GM19193 (cell line): ENCODE measurements around the gene KRTAP12-1.
"Not testable (repeated sequence)": the region's sequence is repeated elsewhere in the genome, so short reads cannot be mapped to it uniquely, and the experiment has no call there.

Source experiments
- POLR2A ChIP-seq: IDR thresholded peaks from 4 replicates; pipeline ENCODE4 v1.6.1; 2011; ENCODE audit not compliant: insufficient read depth, insufficient read length; ENCODE audit errors: extremely low read depth

The KRTAP12-1 gene

GRCh38 chr21:44706026-44706705 is 24.2 kb upstream of the KRTAP12-1 start:
- TF ChIP-seq POLR2A: no peak

DNA sequence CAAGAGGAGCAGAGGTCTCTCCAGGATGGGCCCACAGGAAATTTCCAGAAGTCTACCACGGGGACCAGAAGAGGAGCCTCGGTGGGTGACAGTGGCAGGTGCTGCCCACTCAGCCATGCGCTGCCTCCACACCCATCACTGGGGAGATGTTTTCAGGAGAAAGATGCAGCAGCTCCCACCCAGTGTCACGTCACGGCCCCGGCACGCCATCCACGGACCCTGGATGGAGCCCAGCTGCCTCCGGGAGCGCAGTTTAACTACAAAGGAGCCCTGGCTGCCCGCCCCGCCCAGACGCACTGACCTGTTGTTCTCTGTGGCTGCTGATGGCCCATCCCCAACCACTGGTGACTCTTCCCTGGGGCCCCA is 22.7 kb upstream of the KRTAP12-1 start:
- TF ChIP-seq POLR2A: no peak

- TF ChIP-seq POLR2A: no peak
Measured at GRCh38 chr21:44703731-44704635, 22.0 kb upstream of the KRTAP12-1 start.

- TF ChIP-seq POLR2A: no peak
Measured at GRCh38 chr21:44702973-44703730, 21.2 kb upstream of the KRTAP12-1 start.

- TF ChIP-seq POLR2A: no peak
Measured at GRCh38 chr21:44702111-44702972, 20.4 kb upstream of the KRTAP12-1 start.

DNA sequence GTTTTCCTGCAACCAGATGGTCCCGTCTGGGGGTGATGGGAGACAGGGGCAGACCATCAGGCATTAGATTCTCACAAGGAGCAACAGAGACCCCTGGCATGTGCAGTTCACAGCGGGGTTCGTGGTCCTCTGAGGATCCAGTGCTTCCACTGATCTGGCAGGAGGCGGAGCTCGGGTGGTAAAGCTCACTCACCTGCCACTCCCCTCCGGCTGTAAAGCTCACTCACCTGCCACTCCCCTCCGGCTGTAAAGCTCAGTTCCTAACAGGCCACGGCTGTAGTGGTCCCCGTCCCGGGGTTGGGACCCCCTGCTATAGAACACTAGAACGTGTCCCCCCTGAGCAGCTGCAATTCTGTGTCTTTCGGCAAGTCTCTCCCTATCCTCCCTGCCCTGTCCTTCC is 19.6 kb upstream of the KRTAP12-1 start:
- TF ChIP-seq POLR2A: no peak

GRCh38 chr21:44701023-44701400 is 19.0 kb upstream of the KRTAP12-1 start:
- TF ChIP-seq POLR2A: no peak

- no peak for TF ChIP-seq POLR2A
Measured at GRCh38 chr21:44700101-44701022, 18.4 kb upstream of the KRTAP12-1 start.

GRCh38 chr21:44699502-44700001 is 17.6 kb upstream of the KRTAP12-1 start:
- no peak for TF ChIP-seq POLR2A

- TF ChIP-seq POLR2A: no peak
Measured at GRCh38 chr21:44697811-44698734, 16.1 kb upstream of the KRTAP12-1 start.

DNA sequence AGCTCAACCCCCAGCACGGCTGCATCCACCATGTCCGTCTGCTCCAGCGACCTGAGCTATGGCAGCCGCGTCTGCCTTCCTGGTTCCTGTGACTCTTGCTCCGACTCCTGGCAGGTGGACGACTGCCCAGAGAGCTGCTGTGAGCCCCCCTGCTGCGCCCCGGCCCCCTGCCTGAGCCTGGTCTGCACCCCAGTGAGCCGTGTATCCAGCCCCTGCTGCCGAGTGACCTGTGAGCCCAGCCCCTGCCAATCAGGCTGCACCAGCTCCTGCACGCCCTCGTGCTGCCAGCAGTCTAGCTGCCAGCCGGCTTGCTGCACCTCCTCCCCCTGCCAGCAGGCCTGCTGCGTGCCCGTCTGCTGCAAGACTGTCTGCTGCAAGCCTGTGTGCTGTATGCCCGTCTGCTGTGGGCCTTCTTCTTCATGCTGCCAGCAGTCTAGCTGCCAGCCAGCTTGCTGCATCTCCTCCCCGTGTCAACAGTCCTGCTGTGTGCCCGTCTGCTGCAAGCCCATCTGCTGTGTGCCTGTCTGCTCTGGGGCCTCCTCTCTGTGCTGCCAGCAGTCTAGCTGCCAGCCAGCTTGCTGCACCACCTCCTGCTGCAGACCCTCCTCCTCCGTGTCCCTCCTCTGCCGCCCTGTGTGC is 15.3 kb upstream of the KRTAP12-1 start, which contains the start of gene KRTAP10-12:
Gene KRTAP10-12 (plus strand): TSS at position 1 of the 639 bp plus-strand sequence. CDS start 30 bp downstream, at position 31.
- not testable (repeated sequence) for TF ChIP-seq POLR2A

DNA sequence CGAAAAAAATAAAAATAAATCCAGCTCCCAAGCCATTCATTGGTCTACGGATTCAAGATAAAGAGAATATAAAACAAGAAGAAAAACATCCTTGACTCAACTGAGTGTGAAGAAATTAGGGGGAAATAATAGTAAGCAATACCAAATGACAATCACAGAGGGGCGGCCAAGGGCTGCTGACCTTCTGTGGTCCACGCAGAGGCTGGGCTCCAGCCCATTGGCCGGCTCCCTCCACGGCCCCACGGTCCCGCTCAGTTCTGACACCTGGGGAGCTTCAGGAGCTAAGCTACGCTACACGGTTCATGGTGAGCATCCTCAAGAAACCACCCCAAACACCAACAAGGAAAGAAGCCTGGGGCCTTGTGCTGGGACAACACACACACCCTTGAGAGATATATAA is 14.6 kb upstream of the KRTAP12-1 start:
- no peak for TF ChIP-seq POLR2A
